GM23248 (cell line): ENCODE data around the gene ATOSB. TPM values are rescaled to one million over a fixed set of nuclear protein-coding genes. Genes with fewer than 3 reads are reported as not detected.

Experiments used
- DNase-seq: peaks from one replicate; pipeline ENCODE4 v3.0.0-alpha.2; 2015
- H2AFZ ChIP-seq: fragments of 200-600 bp; sonication (generic); 2 replicates; pipeline ENCODE4 v1.6.1; 2016; ENCODE audit warnings: antibody characterized with exemption
- H3F3A ChIP-seq: fragments of 200-600 bp; sonication (generic); 2 replicates; pipeline ENCODE4 v1.6.1; 2016; ENCODE audit warnings: mild to moderate bottlenecking, antibody characterized with exemption, mixed run types; ENCODE audit not compliant: insufficient read depth
- H3K27ac ChIP-seq: fragments of 200-600 bp; sonication (generic); 2 replicates; pipeline ENCODE4 v1.5.1; 2016; ENCODE audit warnings: mild to moderate bottlenecking
- H3K27me3 ChIP-seq: fragments of 200-600 bp; sonication (generic); replicated peaks from 2 replicates; pipeline ENCODE4 v1.6.1; 2016; ENCODE audit warnings: mild to moderate bottlenecking; ENCODE audit not compliant: insufficient read depth
- H3K36me3 ChIP-seq: fragments of 200-600 bp; sonication (generic); 2 replicates; pipeline ENCODE4 v1.6.1; 2016; ENCODE audit warnings: low read depth, mild to moderate bottlenecking
- H3K4me1 ChIP-seq: fragments of 200-600 bp; sonication (generic); 2 replicates; pipeline ENCODE4 v1.6.1; 2016; ENCODE audit warnings: mild to moderate bottlenecking; ENCODE audit not compliant: insufficient read depth
- H3K4me2 ChIP-seq: fragments of 200-600 bp; sonication (generic); one replicate; pipeline ENCODE4 v1.6.1; 2016; ENCODE audit warnings: mild to moderate bottlenecking; ENCODE audit not compliant: unreplicated experiment
- H3K4me3 ChIP-seq: fragments of 200-600 bp; sonication (generic); 2 replicates; pipeline ENCODE4 v1.5.1; 2016; ENCODE audit warnings: mild to moderate bottlenecking
- H3K79me2 ChIP-seq: fragments of 200-600 bp; sonication (generic); 2 replicates; pipeline ENCODE4 v1.6.1; 2016; ENCODE audit warnings: mild to moderate bottlenecking; ENCODE audit not compliant: insufficient read depth
- H3K9ac ChIP-seq: fragments of 200-600 bp; sonication (generic); 2 replicates; pipeline ENCODE4 v1.6.1; 2016; ENCODE audit warnings: mild to moderate bottlenecking
- H3K9me2 ChIP-seq: fragments of 200-600 bp; sonication (generic); 2 replicates; pipeline ENCODE4 v1.6.1; 2016; ENCODE audit warnings: mixed run types, mild to moderate bottlenecking, moderate library complexity; ENCODE audit not compliant: insufficient read depth
- H3K9me3 ChIP-seq: fragments of 200-600 bp; sonication (generic); one replicate; pipeline ENCODE4 v1.6.1; 2017; ENCODE audit warnings: low read depth
- H4K20me1 ChIP-seq: fragments of 200-600 bp; sonication (generic); 2 replicates; pipeline ENCODE4 v1.6.0; 2016; ENCODE audit not compliant: insufficient read depth
- EZH2 ChIP-seq: fragments of 200-600 bp; sonication (generic); IDR thresholded peaks from 2 replicates; pipeline ENCODE4 v1.6.1; 2018; ENCODE audit warnings: antibody characterized with exemption, mild to moderate bottlenecking; ENCODE audit not compliant: insufficient read depth, poor library complexity, severe bottlenecking
- EZH2phosphoT487 ChIP-seq: fragments of 200-600 bp; sonication (generic); IDR thresholded peaks from 2 replicates; pipeline ENCODE4 v1.6.1; 2018; ENCODE audit warnings: antibody characterized with exemption, moderate library complexity, mild to moderate bottlenecking, low read depth; ENCODE audit not compliant: insufficient read depth
- WGBS, 2 experiments: methylation state at CpG; one replicate each; pipeline ENCODE4 v1.1.6; 2015 to 2017; ENCODE audit warnings: low lambda C conversion rate in 2 of 2, low coverage in 1 of 2; ENCODE audit errors: missing lambda C conversion rate in 2 of 2; 5-methylcytosine and 5-hydroxymethylcytosine counted together
- in situ Hi-C: fragments of 300-500 bp; cut with MboI; formaldehyde crosslinking; loops from 2 replicates; pipeline ENCODE4 v1.15.0; 2020
- polyA plus RNA-seq: library from polyadenylated mRNA; unstranded; fragments of >200 nt; fragmentation: Nextera tagmentation; extraction: Ambion mirVana; gene quantifications from 2 replicates; pipeline ENCODE4 v1.2.1, GENCODE V29; 2016
- total RNA-seq: library from RNA; depleted of rRNA; stranded (reverse); fragments of >200 nt; shearing (Covaris generic); gene quantifications from 2 replicates; pipeline ENCODE4 v1.2.3, GENCODE V29; 2014

The ATOSB gene
- total and polyA plus RNA-seq, 2 experiments from 2014 or later = 30.5 to 50.4 TPM

GRCh38 chr9:35111001-35111933 lies 4.4 kb downstream of the ATOSB start:
- DNase-seq = peak; percentile 100
- Histone ChIP-seq H3K27me3 (no peaks in the 10 kb centered on the region), H3K79me2 (peaks cover 64% of the 10 kb centered on the region), H3K9me3 (no peaks in the 10 kb centered on the region), H3K36me3 (0 out of 2 replicates have a peak, but pooled peaks cover 13% of the 10 kb centered on the region), H3F3A (peaks cover 32% of the 10 kb centered on the region), H3K4me2 (peak overlapping the region; percentile 98), H3K4me3 (peak overlapping the region; percentile 89), H4K20me1 (no peaks in the 10 kb centered on the region), H3K9ac (peak overlapping the region; percentile 95), H3K9me2 (no peaks in the 10 kb centered on the region), H3K27ac (peak overlapping the region; percentile 98), H2AFZ (peak overlapping the region; percentile 67), H3K4me1 (peaks cover 39% of the 10 kb centered on the region)
- TF ChIP-seq EZH2phosphoT487 = no peak
- 0 to 1% methylated on average over 30 to 57 of the region's 57 CpGs for WGBS, 2 experiments
- in situ Hi-C loops = loop anchor here (10.0 kb wide), 1 partner anchor 444 kb away; no protein-coding TSS in a partner anchor

DNA sequence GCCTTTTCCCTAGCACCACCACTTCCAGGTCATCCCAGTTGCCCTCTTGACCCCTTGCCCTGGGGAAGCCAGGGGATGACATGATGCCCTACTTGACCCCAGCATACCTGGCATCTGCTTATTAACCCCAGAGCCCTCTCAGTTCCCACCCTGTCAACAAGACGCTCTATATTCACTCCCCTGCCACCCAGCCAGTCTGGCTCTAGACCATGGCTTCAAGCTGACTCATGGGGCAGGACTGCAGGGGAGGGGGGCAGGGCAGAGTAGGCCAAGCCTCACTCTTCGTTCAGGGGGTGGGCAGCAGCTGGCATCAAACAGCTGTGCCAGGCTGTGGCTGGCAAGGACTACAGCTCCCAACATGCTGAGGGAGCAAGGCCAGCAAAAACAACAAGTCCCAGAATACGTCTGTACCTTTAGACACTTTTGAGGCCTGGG lies 5.3 kb downstream of the ATOSB start:
- peak overlapping the region; percentile 97 for H3K4me2 ChIP-seq
- H4K20me1 ChIP-seq = no peaks in the 10 kb centered on the region
- H3K9ac ChIP-seq = peak overlapping the region; percentile 95
- no peaks in the 10 kb centered on the region for H3K27me3 ChIP-seq
- H3K9me3 ChIP-seq = no peaks in the 10 kb centered on the region
- H3K9me2 ChIP-seq = no peaks in the 10 kb centered on the region
- peak; percentile 79 for DNase-seq
- no peak overlapping the region for H2AFZ ChIP-seq
- H3K4me3 ChIP-seq = peak overlapping the region; percentile 89
- H3F3A ChIP-seq = peaks cover 28% of the 10 kb centered on the region
- peak overlapping the region; percentile 88 for H3K27ac ChIP-seq
- H3K79me2 ChIP-seq = peaks cover 70% of the 10 kb centered on the region
- peaks cover 39% of the 10 kb centered on the region for H3K4me1 ChIP-seq
- H3K36me3 ChIP-seq = peaks cover 22% of the 10 kb centered on the region; the same call in 1 of the 2 replicates
- in situ Hi-C loops = loop anchor here (10.0 kb wide), 1 partner anchor 444 kb away; no protein-coding TSS in a partner anchor
- 10 to 12% methylated on average over 3 of the region's 3 CpGs for WGBS, 2 experiments
- TF ChIP-seq EZH2phosphoT487 = no peak
- no peak for TF ChIP-seq EZH2

- no peaks in the 10 kb centered on the region for H4K20me1 ChIP-seq
- peaks cover 30% of the 10 kb centered on the region; the same call in 1 of the 2 replicates for H3K36me3 ChIP-seq
- DNase-seq = no peak
- 0 out of 2 replicates have a peak overlapping the region, but pooled peaks have one; percentile 89 for H3K4me3 ChIP-seq
- H3F3A ChIP-seq = peaks cover 30% of the 10 kb centered on the region
- H3K79me2 ChIP-seq = peaks cover 72% of the 10 kb centered on the region
- H3K27me3 ChIP-seq = no peaks in the 10 kb centered on the region
- in situ Hi-C loops = no loop called here
- H3K4me1 ChIP-seq = peaks cover 31% of the 10 kb centered on the region
- WGBS, 2 experiments = 63 to 69% methylated on average over 8 of the region's 8 CpGs
- no peak overlapping the region for H2AFZ ChIP-seq
- H3K27ac ChIP-seq = no peak overlapping the region; the same call in 1 of the 2 replicates
- H3K9me2 ChIP-seq = no peaks in the 10 kb centered on the region
- H3K4me2 ChIP-seq = peak overlapping the region; percentile 97
- H3K9ac ChIP-seq = peak overlapping the region; percentile 95; the same call in 1 of the 2 replicates
- H3K9me3 ChIP-seq = no peaks in the 10 kb centered on the region
- TF ChIP-seq EZH2 (no peak), EZH2phosphoT487 (no peak)
These were observed 6.6 kb downstream of the ATOSB start for GRCh38 chr9:35108946-35109575.

DNA sequence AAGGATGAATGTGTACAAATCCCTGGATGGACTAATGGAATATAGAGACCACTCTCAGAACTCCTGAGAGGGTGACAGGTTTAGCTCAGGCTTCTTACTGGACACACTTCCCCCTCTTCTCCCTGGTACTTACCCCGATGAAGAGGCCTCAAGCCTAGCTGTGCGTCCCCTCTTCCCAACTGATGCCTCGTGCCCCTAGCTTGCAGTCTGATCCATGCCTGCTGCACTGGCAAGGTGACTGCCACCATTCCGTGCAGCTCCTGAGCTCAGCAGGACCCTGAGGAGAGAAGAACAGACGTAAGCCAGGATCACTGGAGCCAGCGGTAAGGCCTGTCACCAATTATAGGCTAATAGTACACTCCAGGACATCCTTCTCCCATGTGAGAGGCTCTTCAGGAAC lies 7.2 kb downstream of the ATOSB start:
- 75 to 80% methylated on average over 6 of the region's 6 CpGs for WGBS, 2 experiments
- H3F3A ChIP-seq = peaks cover 32% of the 10 kb centered on the region
- no peak overlapping the region for H3K27ac ChIP-seq
- H3K27me3 ChIP-seq = no peaks in the 10 kb centered on the region
- no peak for DNase-seq
- H2AFZ ChIP-seq = no peak overlapping the region
- no peaks in the 10 kb centered on the region for H4K20me1 ChIP-seq
- peaks cover 72% of the 10 kb centered on the region for H3K79me2 ChIP-seq
- H3K4me2 ChIP-seq = no peak overlapping the region
- H3K4me1 ChIP-seq = peaks cover 28% of the 10 kb centered on the region
- H3K9me3 ChIP-seq = no peaks in the 10 kb centered on the region
- H3K4me3 ChIP-seq = no peak overlapping the region
- no peak overlapping the region for H3K9ac ChIP-seq
- H3K36me3 ChIP-seq = peaks cover 30% of the 10 kb centered on the region; the same call in 1 of the 2 replicates
- no peaks in the 10 kb centered on the region for H3K9me2 ChIP-seq
- TF ChIP-seq EZH2 (no peak), EZH2phosphoT487 (no peak)
- in situ Hi-C loops = no loop called here
